Stimulated activated CD4-positive, alpha-beta T cell treated with anti-CD3 and anti-CD28 coated beads, Interleukin-1b, Interleukin-23, amount 100 ng/mL, for 4 hours (primary cell): ENCODE data around the gene MYBPH.

Experiments used
- DNase-seq, 2 donors: peaks; one replicate each; pipeline ENCODE4 v3.0.0-alpha.2; 2020; ENCODE audit warnings: low read depth in 2 of 2

The MYBPH gene

GRCh38 chr1:203148579-203148978, 27.0 kb downstream of the MYBPH start:
- no peak for DNase-seq

- no peak for DNase-seq
Measured at GRCh38 chr1:203148127-203148526, 27.5 kb downstream of the MYBPH start.

GRCh38 chr1:203147376-203147775, 28.2 kb downstream of the MYBPH start:
- DNase-seq, result no peak

- no peak for DNase-seq
Measured at GRCh38 chr1:203146537-203146936, 29.1 kb downstream of the MYBPH start.

- DNase-seq, result no peak
Measured at GRCh38 chr1:203146042-203146369, 29.6 kb downstream of the MYBPH start.

- no peak for DNase-seq
Measured at GRCh38 chr1:203145321-203146041, 30.1 kb downstream of the MYBPH start.

GRCh38 chr1:203144661-203145060, 31.0 kb downstream of the MYBPH start:
- DNase-seq, result no peak

GRCh38 chr1:203143641-203144040, 32.0 kb downstream of the MYBPH start:
- DNase-seq, result no peak

- DNase-seq, result no peak
Measured at GRCh38 chr1:203142684-203143408, 32.8 kb downstream of the MYBPH start.

- DNase-seq, result no peak
Measured at GRCh38 chr1:203142124-203142523, 33.5 kb downstream of the MYBPH start.

- DNase-seq, result no peak
Measured at GRCh38 chr1:203140743-203141520, 34.7 kb downstream of the MYBPH start.

- no peak for DNase-seq
Measured at GRCh38 chr1:203139976-203140475, 35.6 kb downstream of the MYBPH start.

- no peak for DNase-seq
Measured at GRCh38 chr1:203138066-203138465, 37.6 kb downstream of the MYBPH start.

GRCh38 chr1:203137324-203137723, 38.3 kb downstream of the MYBPH start:
- DNase-seq, result no peak

- DNase-seq, result no peak
Measured at GRCh38 chr1:203136409-203137042, 39.1 kb downstream of the MYBPH start.

GRCh38 chr1:203135636-203136305, 39.9 kb downstream of the MYBPH start:
- DNase-seq, result no peak

GRCh38 chr1:203133970-203134725, 41.5 kb downstream of the MYBPH start:
- no peak for DNase-seq

GRCh38 chr1:203131548-203132200, 44.0 kb downstream of the MYBPH start:
- DNase-seq, result no peak

GRCh38 chr1:203130358-203130985, 45.2 kb downstream of the MYBPH start:
- DNase-seq, result no peak
